K562 (cell line): ENCODE measurements around the gene CLIP2. TPM values are rescaled to one million over a fixed set of nuclear protein-coding genes. Genes with fewer than 3 reads are reported as not detected.

ENCODE experiments used
- CBX1 ChIP-seq: sonication (generic); IDR thresholded peaks from 2 replicates; pipeline ENCODE4 v1.6.1; 2016; ENCODE audit warnings: antibody characterized with exemption, low read depth, mild to moderate bottlenecking
- CREM ChIP-seq: IDR thresholded peaks from 2 replicates; pipeline ENCODE4 v1.6.1; 2014; ENCODE audit warnings: antibody characterized with exemption, low read depth
- CTCF ChIP-seq, 3 experiments: IDR thresholded peaks in 2 of 3; conservative IDR thresholded peaks in 1 of 3; 2 replicates each; pipeline ENCODE4 v1.5.1; 2011 to 2012; ENCODE audit warnings: low read length in 3 of 3, mild to moderate bottlenecking in 3 of 3, control low read depth in 2 of 3, improper control_type of control experiment in 1 of 3, inconsistent platforms in 1 of 3, low read depth in 1 of 3, mixed read lengths in 1 of 3, moderate library complexity in 1 of 3; ENCODE audit not compliant: insufficient read depth in 2 of 3
- E2F4 ChIP-seq: sonication (generic); formaldehyde crosslinking; IDR thresholded peaks from 2 replicates; pipeline ENCODE4 v1.8.0; 2022; ENCODE audit warnings: mild to moderate bottlenecking, low read depth, missing genetic modification reagents
- MXI1 ChIP-seq: IDR thresholded peaks from 2 replicates; pipeline ENCODE4 v1.6.1; 2011; ENCODE audit warnings: low read depth, mild to moderate bottlenecking, improper control_type of control experiment, low read length
- PRMT5 ChIP-seq: sonication (generic); formaldehyde crosslinking; IDR thresholded peaks from 2 replicates; pipeline ENCODE4 v1.5.0; 2020; ENCODE audit warnings: missing genetic modification reagents
- REST ChIP-seq, 2 experiments: fragments of 450-650 bp; formaldehyde crosslinking in 1 of 2; IDR thresholded peaks; 2 replicates each; pipeline versions ENCODE4 v1.4.0 to v1.6.1; 2014 to 2020; ENCODE audit warnings: mild to moderate bottlenecking in 2 of 2, borderline replicate concordance in 1 of 2, low read depth in 1 of 2
- ZBTB17 ChIP-seq: fragments of 450-650 bp; formaldehyde crosslinking; IDR thresholded peaks from 2 replicates; pipeline ENCODE4 v1.4.0; 2020; ENCODE audit warnings: mild to moderate bottlenecking
- ZBTB5 ChIP-seq: fragments of 450-650 bp; IDR thresholded peaks from 2 replicates; pipeline ENCODE4 v1.6.1; 2017; ENCODE audit warnings: antibody characterized with exemption
- ZBTB9 ChIP-seq: fragments of 450-650 bp; formaldehyde crosslinking; IDR thresholded peaks from 2 replicates; pipeline ENCODE4 v1.4.0; 2020; ENCODE audit warnings: mild to moderate bottlenecking, moderate library complexity
- ZFP36 ChIP-seq: fragments of 150-350 bp; IDR thresholded peaks from 2 replicates; pipeline ENCODE4 v1.6.1; 2018; ENCODE audit warnings: low read length, low read depth; ENCODE audit not compliant: partially characterized antibody
- ZNF76 ChIP-seq: fragments of 250-450 bp; sonication (Bioruptor Pico); IDR thresholded peaks from 2 replicates; pipeline ENCODE4 v1.4.0; 2020; ENCODE audit warnings: mild to moderate bottlenecking, moderate library complexity, borderline replicate concordance
- polyA plus RNA-seq, 8 experiments: library from polyadenylated mRNA; depleted of rRNA in 4 of 8; stranded (reverse) in 5 of 8; unstranded in 3 of 8; fragments of >200 nt; fragmentation: Nextera tagmentation in 2 of 8; fragmentation: Illumina TruSeq in 1 of 8; extraction: Ambion mirVana in 2 of 8; extraction: Trizol in 1 of 8; gene quantifications; 2 replicates each; pipeline versions ENCODE4 v1.2.1 to v1.2.3, GENCODE V29; 2011 to 2014; ENCODE audit warnings: inconsistent platforms in 1 of 8, missing spikeins in 1 of 8
- total RNA-seq, 7 experiments: library from RNA; depleted of rRNA in 6 of 7; stranded (reverse); fragments of >200 nt in 6 of 7; fragmentation: Illumina TruSeq in 2 of 7; extraction: Trizol in 2 of 7; gene quantifications; 2 replicates each; pipeline versions ENCODE4 v1.2.1 to v1.2.3, GENCODE V29; 2011 to 2021; ENCODE audit warnings: low replicate concordance in 1 of 7

CLIP2 gene
- total and polyA plus RNA-seq, 9 of the 15 experiments (the other 6 are each of a cell fraction or from before 2014, with no cell fraction given) = 0.07 to 5.4 (median 2.1) TPM

- TF ChIP-seq ZNF76 (CRISPR knock-in tag) = 0 out of 2 replicates have a peak, but pooled peaks have one; percentile 72
- TF ChIP-seq CBX1 = 0 out of 2 replicates have a peak, but pooled peaks have one; percentile 8
- TF ChIP-seq CREM = 0 out of 2 replicates have a peak, but pooled peaks have one; percentile 20
- peak; percentile 55 for TF ChIP-seq ZFP36
- TF ChIP-seq ZBTB5 = no peak
- no peak for TF ChIP-seq ZBTB17 (CRISPR knock-in tag)
- peak; percentile 83 to 96 (median 84) for TF ChIP-seq CTCF (IDR thresholded peaks at IDR 0.05 in 2 of 3, conservative IDR thresholded peaks at IDR 0.05 in 1 of 3; ENCODE audit: insufficient read depth in 2 of 3, low read depth in 1 of 3, low read length in 3 of 3)
- TF ChIP-seq MXI1 = no peak
- TF ChIP-seq E2F4 (CRISPR knock-in tag) = 0 out of 2 replicates have a peak, but pooled peaks have one; percentile 47
- no peak for TF ChIP-seq ZBTB9 (CRISPR knock-in tag)
- TF ChIP-seq PRMT5 (CRISPR knock-in tag) = no peak
- TF ChIP-seq REST (IDR thresholded peaks at IDR 0.05; ENCODE audit: borderline replicate concordance) = peak; percentile 43; the same call in 1 of the 2 replicates
- TF ChIP-seq REST (CRISPR knock-in tag; IDR thresholded peaks at IDR 0.05; ENCODE audit: low read depth) = peak; percentile 31; the same call in 1 of the 2 replicates
These were observed 160.7 kb downstream of the CLIP2 start (continued) for GRCh38 chr7:74449809-74450397.
